GM18858 (cell line): ENCODE data around the gene HIVEP3.

ENCODE experiments used
- ATAC-seq: cut with Tn5 transposase; IDR thresholded peaks from one replicate; pipeline ENCODE4 v1.9.1; 2021; ENCODE audit not compliant: unreplicated experiment

Gene HIVEP3

DNA sequence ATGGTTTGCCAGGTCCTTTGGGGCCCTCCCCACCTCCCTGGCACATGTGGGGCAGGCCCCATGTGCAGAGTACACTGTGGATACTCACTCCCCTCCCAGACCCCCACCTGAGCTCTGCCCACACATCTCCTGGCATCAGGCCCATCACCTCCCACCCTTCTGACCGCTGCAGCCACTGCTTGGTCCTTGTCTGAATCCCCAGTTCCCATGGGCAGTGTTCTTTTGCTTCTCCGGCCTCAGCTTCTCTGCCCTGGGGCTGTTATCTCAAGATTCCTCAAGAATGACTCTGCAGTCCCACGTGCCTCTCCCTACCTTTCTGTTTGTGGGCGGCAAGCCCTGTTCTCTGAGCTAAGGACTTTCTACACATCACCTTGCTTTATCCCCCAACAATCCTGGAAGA, 246.5 kb downstream of the HIVEP3 start:
- no peak for ATAC-seq

DNA sequence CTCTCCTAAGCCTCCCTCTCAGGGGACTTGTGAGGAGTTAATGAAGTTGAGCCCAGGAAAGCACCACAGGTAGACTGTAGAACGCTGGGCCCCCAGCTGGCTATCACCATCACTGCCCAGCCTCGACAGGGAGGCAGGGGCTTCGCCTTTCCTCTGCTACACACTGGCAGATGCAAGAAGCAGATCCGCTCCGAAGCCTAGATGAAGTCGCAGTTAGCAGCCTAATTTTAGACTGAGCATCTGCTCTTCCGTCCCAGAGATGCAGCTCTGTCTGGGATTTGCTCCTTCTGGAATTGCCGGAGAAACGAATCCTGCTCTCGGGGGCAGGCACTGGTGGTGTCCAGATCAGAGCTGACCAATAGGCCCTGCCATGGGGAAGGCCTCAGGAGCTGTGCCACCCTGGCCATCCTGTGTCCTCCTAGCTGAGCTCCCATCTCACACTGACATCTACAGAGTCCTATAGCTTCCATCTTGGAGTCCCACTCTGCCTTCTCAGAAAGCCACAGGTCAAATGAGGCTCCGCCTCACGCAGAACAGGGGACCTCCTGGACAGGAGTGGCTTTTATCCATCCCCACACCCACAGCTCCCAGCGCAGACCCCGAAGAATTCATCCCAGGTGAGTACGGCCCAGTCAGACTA, 247.5 kb downstream of the HIVEP3 start:
- no peak for ATAC-seq

DNA sequence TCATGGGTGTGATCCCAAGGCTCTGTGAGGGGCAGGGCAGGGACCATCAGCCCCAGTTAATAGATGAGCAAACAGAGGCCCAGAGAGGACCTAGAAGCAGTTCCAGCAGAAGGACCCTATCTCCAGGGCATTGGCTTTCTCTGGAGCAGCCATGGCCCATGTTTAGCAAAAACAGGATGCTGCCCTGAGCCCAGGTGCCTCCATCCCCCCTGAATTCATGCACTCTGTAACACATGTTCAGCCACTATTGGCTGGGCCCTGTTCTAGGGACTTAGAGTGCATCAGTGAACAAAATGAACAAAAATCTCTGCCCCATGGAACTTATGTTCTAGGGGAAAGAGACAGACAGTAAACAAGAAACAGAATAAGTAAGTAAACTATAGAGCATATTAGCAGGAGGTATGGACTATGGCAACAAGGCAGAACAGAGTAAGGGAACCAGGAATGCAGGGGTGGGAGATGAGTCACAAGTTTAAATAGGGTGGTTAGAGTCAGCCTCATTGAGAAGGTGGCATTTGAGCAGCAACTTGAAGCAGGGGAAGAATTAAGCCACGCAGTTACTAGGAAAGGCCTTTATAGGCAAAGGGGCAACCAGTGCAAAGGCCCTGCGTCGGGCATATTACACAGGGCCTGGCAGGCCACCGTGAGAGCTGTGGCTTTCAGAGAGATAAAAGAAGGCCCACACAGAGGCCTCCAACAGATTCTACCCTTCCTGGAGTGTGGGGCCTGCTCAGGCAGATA, 248.3 kb downstream of the HIVEP3 start:
- no peak for ATAC-seq

- ATAC-seq = no peak
Measured at GRCh38 chr1:41668967-41669366, 249.8 kb downstream of the HIVEP3 start.

GRCh38 chr1:41668054-41668660, 250.6 kb downstream of the HIVEP3 start:
- ATAC-seq = no peak

DNA sequence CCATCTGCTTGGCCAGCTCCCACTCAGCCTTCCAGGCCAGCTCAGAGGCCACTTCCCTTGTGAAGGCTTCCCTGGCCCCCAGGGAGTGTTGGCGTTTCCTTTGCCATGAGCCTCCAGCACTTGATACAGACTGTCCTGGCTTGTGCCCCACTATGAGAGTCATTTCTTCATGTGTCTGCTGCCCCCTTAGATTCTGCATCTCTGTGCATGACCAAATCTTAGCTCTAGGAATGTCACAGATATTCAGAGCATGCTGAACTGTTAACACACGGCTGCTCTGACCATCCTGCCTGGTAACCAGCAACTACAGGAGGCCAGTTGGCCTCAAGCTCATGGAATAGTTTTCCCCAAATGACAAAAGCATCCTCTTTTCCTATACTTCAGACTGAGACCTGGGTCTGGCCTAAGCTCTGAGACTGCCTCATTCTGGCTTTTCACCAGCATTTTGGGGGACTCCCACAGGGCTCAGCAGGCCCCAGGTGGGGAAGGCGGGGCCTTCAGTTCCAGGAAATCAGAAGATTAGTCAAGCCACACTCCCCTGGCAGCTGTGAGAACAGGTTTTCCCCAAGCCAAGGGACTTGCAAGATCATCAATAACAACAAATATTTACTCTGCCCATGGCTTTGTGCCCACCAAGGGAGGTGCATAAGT, 251.6 kb downstream of the HIVEP3 start:
- peak; percentile 56 for ATAC-seq

DNA sequence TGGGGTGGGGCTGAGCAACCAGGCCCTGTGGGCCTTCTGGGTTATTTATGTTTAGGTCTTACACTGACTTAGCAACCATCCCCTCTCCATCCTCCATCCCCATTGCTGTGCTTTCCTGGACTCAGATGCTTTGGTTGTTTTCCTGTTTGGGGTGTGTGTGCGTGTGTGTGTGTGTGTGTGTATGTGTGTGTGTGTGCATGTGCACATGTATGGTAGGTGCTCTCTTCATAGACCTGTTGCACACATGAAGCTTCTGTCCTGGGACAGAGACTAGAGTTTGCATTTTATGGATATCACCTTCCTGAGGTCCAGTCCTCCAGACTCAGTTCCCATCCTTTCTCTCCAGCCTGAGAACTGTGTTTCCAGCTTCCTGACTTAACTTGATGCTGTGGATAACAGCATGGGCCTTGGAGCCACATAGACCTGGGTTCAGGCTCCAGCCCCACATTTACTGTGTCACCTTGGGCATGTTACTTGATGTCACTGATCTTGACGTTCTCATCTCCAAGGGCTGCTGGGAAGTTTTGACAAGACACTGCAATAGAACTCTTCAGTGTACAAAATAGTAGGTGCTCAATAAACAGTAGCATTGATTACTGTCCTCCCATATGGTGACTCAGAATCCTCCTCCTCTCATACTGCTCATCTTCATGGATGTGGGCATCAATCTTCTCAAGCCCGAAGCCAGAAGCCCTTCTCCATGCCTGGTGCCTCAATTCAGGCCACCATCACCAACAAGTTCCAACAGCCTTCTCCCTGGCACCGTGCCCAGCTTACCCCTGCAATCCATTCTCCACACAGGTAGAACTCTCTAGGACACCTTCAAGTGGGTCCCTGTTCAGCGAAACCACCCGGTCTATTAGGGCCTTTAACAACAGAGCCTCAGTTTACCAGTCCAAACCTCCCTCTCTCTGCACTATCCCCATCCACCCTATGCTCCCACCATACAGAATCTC, 252.5 kb downstream of the HIVEP3 start:
- no peak for ATAC-seq

- no peak for ATAC-seq
Measured at GRCh38 chr1:41664861-41665640, 253.7 kb downstream of the HIVEP3 start.

DNA sequence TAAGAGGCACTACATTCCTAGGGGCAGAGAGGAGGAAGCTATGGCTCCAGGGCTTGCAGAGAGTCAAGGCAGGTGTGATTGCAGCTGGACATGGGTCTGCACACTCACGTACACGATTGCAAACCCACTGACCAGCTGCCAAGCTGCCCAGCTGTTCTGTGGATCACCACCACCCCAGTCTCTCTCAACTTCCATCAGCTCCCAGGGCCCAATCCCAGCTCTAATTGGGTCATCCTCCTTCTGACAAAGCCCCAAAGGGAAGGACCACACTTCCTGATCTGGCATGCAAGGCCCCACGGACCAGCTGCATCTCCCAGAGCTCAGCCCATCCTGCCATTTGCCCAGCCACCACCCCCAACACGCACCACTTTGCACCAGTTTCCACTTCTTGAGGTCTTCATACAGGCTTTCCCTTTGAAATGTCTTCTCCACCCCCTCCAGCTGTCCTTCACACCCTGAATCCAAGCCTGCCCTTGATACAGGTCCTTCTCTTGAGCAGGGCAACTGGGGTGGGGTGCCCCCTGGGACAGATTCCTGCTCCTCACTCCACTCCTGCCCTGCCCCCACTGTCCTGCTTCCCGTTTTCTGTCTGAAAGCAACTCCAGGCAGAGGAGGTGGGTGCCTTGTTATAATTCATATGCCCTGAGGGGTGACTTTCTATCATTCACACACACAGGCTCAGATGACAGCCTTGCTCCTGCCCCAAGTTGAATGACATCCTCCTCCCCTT, 254.9 kb downstream of the HIVEP3 start:
- ATAC-seq = no peak

GRCh38 chr1:41662765-41663437, 255.8 kb downstream of the HIVEP3 start:
- no peak for ATAC-seq

DNA sequence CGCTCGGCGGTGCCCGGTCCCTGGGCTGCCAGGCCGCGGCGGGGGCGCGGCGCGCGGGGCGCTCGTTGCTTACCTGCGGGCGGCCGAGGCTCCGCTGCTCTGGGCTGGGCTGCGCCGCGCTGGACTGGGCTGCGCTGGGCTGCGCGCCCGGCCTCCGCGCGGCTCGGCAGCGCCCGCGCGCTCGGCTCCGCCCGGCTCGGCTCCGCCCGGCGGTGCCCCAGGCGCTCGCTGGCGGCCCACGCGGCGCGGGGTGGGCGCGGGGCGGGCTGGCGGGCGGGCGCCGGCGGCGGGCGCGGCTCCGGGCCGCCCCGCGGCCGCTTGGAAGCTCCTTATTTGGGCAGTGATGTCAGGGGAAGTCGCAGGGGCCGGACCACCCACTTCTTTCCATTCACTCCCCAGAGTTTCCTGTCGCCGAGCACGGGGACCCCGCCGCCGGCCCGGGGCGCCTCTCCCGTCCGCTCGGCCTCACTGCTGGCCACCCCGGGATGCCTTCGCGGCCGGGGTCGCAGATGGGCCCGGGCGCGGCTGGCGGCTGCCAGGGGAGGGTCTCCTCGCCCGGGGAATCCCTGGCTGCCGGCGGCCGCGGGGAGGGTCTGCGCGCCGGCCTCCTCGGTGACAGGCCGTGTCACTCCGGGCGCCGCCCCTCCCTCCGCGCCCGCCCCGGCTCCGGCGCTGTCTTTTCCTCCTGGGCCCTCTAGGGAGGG, 256.5 kb downstream of the HIVEP3 start:
- peak; percentile 45 for ATAC-seq

DNA sequence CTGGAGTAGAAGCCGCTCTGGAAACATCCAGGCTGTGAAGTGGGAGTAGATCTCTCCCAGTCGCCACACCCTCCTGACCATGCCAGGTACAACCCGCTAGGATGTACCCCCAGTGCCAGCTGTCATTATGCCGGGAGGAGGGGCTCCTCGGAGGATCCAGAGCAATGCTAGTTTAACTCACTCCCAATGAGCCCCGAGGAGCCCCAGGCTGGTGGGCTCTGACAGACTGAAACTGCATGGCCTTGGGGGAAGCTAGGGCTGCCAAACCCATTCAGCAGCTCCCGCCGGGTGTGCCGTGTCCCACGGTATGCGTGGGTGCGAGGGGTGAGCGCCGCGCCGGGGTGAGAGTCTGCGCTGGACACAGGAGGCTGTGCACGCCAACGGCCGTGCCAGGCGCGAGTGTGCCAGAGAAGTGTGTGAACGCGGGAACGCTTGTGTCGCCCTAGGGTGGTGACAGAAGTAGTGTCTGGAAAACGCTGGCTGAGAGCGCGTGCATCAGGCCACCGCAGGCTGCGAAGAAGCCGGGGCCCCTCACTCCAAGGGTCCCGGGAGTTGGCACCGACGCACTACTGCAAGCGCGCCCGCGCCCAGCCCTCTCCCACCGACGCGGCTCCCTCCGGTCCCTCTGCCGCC, 257.2 kb downstream of the HIVEP3 start:
- ATAC-seq = no peak

GRCh38 chr1:41660570-41661427, 257.9 kb downstream of the HIVEP3 start:
- ATAC-seq = no peak

DNA sequence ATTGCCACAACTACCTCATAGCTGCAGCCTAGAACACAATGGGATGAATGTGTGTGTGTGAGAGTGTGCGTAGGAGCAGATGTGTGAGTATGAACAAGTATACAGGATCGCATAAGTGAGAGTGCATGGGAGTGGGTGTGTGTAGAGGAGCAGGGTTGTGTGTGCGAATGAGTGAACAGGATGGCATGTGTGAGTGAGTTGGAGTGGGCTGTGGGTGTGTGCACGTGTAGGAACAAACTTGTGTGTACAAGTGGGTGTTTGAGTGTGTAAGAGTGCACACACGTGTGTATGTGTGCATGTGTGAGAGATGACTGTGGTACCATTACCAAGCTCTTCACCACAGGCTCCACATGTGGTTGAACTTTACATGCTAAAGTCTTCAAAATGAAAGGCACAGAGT, 258.8 kb downstream of the HIVEP3 start:
- ATAC-seq = no peak

DNA sequence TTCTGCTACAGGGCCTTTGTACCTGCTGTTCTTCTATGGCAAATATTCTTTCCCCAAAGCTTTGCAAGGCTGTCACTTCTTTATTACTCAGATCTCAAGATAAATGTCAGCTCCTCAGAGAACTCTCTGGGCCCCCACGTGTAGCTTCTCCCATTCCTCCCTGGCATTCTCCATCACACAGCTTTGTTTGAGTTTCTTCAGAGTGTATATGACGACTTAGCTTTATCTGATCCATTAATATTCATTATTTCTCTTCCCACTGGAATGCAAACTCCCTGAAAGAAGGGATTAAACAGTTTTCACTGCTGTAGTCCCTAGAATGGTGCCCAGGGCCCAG, 259.6 kb downstream of the HIVEP3 start:
- no peak for ATAC-seq

DNA sequence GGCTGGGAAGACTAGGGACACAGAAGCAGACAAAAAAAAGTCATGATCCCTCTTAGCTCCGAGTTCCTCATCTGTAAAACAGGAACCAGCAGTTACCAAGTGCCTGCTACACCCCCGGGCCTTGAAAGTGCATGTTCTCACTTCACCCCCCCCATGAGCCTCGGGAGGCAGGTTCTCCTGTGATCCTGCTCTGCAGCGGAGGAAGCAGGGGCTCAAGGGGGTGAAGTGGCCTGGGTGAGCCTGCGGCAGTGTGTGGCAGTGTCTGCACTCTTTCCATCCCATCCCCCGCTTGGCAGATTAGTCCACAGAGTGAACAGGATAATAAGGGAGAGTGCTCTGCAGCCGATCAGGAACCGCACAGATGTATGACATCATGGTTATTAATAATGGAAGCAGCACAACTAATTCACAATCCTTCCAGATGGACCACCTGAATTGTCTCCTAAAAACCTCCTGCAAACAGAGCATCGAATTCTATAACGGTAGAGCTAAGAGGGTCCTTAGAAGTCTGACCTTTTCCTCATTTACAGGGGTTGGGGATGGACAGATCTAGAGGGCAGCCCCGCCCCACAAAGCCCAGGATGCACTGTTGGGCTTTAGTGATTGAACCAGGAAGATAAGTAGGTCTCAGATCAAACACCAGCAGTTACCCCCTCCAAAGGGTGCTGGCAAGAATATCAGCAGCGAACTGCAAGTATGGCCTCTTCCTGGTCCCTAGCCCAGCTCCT, 260.1 kb downstream of the HIVEP3 start:
- ATAC-seq = no peak
